IPS-NIHi11 (cell line): Measurements from ENCODE around the gene SLC9A8.
A peak's percentile ranks its signal among the peaks of the same experiment; 100 is the strongest.

ENCODE experiments used
- DNase-seq: peaks from one replicate; pipeline ENCODE4 v3.0.0; 2012; ENCODE audit warnings: mixed read lengths, low spot score

Gene SLC9A8

DNA sequence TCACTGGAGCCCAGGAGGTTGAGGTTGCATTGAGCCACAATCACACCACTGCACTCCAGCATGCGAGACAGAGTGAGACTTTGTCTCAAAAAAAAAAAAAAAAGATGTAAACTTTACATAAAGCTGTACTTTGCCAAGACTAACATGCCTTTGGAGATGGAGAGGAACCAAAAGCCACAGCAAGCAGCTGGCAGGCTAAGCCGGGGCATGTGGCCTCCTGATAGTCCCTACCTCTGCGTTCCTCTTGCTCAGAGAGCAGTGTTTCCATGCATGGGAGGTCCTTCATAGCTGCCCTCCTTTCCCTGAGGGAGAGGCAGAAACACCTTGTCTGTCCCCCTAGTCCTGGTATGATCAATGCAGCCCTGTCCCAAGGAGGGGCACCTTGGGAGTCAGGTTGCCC lies 67.5 kb downstream of the SLC9A8 start:
- DNase-seq: no peak

DNA sequence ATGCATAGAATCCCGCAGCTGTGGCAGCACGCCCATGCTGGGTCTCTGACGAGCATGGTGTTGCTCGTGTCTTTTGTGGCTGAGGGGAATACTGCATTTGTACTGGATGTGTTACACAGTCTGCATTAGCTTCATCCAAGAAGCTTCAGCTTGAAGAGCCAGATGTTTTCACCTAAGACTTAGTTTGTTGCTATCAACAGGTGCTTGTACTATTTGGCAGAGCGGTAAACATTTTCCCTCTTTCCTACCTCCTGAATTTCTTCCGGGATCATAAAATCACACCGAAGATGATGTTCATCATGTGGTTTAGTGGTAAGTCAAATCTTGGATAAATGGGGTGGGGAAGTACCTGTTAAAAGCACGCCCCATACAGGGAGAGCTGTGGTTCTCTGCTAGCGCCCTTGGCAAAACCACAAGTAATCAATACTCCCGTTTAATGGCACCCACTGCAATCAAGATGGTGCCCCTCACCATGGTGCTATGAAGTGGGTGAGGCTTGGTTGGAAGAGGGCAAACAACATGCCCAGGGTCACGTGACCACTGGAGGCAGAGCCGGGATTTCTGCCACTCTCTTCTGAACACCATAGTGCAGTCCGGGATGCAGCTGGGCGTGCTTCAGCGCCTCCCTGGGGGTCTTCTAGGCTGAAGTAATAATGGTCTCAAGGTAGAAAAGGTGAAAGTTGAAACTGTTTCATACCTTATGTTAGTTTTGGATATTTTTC lies 68.3 kb downstream of the SLC9A8 start:
- no peak for DNase-seq

DNA sequence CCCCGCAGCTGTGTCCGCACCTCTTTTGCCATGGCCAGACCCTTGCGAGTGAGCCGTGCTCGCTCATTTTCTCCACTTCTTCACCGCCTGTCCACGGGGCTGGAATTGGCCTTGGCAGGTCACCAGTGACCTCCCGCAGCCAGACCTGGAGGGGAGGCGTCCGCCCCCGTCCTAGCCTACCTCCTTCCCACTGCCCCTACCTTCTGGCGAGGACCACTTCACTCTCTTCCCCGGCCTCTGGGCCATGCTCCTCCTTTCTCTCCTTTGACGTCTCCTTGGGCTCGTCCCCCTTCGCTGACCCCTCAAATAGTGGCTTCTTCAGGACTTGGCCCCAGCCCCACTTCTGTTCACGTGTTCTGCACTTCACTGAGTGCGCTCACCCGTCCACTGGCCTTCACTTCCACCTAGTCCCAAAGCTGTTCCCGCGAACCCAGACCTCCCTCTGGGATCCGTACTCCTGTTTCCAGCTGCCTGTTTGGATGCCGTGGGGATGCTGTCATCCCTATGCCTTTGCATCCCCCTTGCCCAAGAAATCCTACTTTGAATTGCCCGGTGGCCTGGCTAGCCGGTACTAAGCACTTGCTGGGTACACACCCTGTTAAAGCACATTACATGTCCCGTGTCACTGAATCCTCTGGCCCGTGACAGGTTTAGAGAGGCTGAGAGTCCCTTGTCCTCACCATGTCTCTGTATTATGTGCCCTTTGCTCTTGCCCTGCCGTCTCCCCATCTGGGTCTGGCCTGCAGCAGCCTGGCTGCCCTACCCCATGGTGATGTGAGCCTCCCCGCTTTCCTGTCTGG lies 69.7 kb downstream of the SLC9A8 start:
- no peak for DNase-seq

DNA sequence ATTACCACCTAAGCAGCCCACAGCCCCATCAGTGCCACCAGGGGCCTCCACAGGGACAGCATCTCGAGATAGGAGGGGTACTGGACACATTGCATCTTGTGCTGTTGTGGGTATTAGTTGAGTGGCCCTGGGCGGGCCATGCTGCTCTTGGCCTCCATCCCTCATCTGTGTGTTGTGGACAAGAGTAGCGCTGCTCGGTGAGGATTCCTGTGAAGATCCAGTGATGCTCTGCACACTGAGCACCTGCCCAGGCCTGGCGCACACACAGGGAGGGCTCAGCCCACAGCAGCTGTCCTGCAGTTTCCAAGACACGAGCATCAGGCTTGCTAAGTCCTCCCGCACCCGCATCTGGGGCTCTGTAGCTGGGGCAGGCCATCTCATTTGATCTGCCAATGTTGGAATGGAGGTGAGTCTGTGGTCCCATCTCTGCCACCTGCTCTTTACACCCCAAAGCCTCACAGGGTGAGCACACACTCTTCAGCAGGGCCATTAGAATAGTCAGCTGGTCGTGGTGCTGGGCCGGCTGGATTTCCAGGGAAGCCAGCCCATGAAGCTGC lies 70.7 kb downstream of the SLC9A8 start:
- DNase-seq: no peak

DNA sequence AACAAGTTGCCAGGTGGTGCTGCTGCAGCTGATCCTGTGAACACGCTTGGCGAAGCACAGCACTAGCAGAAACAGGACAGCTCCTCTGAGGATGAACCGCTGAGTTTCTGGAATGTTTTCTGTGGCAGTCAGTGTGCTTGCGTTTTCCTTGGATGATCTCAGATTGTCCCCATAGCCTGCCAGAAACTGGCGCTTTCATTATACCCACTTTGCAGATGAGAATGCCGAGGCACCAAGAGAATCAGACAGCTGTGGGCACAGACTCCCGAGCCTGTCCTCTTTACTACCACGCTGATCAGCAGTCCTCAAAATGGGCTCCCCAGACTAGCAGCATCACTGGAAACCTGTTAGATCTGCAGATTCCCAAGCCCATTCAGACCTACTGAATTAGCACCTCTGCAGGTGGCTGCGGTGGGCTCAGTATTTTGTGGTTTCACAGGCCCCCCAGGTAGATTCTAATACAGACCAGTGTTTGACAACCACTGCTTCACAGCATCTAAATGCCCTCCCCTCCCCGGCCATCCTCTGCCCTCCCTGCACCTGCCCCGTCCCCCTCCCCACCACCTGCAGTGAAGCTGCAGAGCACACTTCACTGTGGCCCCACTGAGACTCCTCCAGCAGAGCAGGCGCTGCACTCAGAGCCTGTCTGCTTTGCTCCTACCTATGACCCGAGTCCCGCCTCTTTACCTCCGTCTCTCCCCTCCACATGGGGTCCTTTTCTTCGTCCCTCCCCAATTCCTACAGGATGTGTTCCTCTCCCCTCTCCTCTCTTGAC lies 73.1 kb downstream of the SLC9A8 start:
- DNase-seq: no peak

DNA sequence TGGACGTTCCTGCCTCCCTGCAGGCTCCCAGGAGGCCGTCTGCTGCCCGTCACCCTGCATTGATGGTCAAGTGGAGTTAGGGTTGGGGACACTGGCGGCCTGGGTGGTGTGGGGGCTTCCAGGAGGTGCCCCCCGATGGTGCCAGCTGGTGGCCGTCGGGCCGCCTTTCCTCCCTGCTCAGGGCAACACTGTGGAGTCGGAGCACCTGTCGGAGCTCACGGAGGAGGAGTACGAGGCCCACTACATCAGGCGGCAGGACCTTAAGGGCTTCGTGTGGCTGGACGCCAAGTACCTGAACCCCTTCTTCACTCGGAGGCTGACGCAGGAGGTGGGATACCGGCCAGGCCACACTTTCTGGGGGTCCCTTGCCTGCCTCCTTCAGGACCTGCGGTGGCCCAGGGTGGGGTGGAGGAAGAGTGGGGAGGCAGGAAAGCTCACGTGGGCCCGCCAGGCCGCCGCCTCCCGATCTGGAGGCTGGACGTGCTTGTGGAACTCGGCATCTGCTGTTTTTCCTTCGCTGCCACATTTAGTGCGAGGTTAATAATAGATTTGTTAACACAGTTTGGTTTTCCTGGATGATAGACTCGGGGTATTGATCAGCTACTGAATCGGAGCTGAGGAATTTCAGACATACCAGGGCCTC lies 74.1 kb downstream of the SLC9A8 start:
- no peak for DNase-seq

DNA sequence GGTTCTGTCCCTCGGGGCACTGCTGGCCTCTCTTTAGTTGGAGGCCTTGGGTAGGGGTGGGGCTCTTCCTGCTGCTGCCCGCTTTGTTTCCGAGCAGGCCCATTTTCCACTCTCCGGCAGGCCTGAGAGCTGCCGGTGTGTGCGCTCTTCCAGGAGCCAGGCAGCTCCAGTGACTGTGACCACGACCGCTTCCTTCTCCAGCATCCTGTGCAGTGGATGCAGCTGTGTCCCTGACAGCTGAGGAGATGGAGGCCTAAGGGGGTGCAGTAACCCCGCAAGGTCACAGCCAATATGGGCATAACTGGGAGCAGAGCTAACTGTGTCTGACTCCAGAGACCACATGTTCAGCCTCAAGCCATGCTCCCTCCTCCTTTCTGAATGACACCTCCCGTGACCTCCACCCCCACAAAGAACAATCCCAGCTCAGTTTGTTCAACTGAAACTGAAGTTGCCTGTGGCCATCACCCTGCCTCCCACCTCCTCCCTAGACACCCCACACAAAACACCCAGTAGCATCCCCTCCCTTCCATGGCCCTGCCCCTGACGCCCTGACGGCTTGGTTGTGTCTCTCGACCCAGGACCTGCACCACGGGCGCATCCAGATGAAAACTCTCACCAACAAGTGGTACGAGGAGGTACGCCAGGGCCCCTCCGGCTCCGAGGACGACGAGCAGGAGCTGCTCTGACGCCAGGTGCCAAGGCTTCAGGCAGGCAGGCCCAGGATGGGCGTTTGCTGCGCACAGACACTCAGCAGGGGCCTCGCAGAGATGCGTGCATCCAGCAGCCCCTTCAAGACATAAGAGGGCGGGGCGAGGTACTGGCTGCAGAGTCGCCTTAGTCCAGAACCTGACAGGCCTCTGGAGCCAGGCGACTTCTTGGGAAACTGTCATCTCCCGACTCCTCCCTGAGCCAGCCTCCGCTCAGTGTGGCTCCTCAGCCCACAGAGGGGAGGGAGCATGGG lies 74.9 kb downstream of the SLC9A8 start:
- DNase-seq: no peak

DNA sequence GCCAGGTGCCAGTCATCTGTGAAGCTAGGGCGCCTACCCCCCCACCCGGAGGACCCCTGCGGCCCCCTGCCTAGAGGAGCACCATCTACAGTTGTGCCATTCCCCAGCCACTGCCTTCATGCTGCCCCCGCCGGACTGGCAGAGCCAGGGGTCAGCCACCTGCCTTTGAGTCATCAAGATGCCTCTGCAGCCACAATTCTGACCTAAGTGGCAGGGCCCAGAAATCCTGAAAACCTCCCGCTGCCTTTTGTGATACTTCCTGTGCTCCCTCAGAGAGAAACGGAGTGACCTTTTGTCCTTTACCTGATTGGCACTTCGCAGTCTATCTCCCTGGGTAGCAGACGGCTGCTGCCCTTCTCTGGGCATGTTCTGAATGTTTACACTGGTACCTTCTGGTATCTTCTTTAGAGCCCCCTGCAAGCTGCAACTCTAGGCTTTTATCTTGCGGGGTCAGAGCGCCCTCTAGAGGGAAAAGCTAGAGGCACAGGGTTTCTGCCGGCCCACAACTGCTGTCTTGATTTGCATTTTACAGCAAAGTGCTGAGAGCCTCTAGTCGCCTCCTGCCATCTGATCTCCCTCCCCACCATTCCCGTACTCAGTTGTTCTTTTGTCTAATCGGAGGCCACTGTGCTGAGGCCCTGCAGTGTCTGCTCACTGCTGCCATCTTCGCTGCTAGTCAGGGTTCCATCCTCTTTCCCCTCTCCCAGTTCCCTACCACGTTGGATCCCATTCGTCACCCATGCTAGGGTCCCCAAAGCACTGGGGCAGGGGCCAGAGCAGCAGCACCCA lies 75.8 kb downstream of the SLC9A8 start:
- DNase-seq: peak; percentile 87

DNA sequence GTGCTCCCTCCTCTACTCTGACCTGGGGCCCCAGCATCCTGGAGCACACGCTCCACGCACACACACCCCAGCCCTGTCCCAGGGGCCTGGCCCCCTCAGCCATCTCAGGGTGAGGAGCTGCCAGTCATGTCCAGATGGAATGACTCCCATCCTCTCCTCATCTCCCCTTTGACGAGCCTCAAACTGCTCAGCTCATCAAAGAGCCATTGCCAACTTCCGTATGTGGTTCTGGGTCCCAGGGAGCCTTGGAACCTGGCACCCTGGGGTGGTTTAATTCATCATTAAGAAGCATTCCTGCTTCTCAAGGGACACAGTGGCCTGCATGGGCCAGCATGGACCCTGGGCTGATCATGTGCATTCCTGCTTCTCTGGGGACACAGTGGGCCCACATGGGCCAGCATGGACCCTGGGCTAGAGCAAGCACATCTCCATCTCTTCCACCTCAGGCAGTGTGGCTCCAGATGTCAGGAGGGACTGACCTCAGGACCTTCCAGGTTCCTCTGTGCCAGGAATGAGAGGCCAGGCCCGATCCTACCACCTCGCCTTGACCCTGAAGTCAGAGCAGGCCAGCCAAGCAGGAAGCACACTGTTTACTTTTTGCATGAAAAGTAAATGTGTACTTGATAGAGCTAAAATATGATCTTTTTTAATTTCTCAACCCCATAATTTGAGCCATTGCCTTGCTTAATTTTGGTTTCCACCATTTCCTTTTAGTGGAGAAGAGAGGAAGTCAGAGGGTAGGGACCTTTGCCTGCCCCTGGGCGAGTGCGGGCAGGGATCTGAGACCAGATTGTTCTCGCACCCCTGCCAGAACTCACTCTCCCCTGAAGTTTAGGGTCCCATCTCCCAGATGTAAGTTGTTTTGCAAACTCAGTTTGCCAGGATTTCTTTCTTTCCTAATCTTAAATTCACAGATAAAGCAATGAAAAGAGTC lies 76.6 kb downstream of the SLC9A8 start:
- DNase-seq: no peak

DNA sequence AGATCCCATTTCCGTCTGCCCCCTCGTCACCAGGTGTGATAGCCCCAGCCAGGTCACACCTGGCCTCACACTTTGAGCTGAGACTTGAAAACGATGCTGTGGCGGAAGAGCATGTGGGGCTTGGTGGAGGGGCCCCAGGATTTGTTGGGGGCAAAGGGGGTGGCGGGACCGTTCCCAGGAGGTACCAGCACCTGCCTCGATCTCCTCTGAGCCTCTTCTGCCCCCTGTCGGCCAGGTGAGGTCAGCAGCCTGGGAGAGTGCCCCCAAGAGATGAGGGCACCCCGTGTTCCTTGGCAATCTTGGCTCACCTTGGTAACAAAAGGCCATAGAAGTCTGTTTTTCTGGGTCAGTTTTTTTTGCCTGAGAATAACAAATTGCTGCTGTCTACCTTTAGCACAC lies 77.3 kb downstream of the SLC9A8 start:
- DNase-seq: peak; percentile 65

DNA sequence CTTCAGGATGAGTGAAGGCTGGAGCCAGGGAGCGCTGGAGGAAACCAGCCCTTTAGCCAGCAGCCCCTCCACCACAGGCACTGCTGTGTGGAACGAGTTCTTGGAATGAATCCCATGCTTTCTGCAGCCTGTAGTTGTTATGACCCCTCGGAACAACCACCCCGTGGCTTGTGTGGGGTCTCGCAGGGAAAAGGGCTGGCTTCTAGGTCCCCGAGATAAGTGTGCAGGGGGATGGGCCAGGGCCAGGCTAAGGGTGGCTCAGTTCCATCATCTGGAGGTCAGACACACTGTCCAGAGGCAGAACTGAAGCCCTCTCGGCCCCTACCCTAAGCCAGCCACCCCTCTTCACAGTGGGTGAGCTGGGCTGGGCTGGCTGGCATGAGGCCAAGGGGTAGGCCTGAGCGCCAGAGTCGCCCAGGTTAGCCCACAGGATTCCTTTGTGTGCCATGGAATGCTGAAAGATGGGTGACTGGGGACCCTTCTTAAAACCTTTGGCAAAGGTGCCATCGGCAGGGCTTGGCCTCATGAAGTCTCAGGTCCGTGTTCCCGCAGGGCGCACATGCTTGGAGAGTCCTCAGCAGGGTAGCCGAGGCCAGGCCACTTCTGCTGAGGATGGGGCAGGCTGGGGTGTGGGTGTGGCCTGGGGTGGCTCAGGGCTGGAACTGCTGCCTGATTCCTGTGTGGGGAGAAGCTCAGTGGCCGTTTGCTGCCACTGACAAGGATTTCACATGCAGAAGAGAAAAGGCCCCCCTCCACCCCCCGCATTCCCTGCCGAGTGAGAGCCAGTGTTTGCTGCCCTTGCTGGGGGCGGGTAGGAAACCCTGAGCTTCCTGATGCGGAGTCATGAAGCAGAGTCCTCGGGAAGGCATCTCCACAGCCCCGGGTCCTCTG lies 78.1 kb downstream of the SLC9A8 start:
- DNase-seq: peak; percentile 54

DNA sequence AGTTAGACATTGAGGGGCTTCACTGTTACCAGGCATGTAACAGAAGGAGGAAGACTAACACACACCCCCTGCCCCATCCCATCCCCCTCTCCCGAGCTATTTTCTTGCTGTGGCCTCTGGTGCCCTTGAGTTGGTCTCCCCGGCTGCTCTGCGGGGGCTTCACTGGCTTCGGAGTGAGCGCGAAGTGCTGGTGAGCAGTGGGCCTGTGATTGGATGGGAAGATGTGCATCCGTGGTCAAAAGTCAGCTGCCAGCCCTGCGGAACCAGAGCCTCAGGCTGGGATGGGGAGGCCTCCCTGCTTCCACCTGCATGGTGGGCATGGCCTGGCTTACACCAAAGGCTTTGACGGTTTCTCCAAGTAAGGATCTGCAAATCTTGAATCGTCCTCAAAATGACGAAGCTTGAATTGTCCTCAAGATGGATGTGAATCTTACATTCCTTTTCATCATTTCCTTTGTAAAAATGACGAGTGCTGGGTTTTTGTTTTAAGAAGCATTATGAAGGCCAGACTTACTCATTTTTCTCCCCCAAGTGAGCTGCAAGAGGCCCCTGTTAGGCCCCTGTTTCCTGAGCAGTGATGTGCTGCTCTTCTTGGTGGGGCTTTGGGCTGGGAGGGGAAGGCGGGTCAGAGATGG lies 79.0 kb downstream of the SLC9A8 start:
- no peak for DNase-seq

DNA sequence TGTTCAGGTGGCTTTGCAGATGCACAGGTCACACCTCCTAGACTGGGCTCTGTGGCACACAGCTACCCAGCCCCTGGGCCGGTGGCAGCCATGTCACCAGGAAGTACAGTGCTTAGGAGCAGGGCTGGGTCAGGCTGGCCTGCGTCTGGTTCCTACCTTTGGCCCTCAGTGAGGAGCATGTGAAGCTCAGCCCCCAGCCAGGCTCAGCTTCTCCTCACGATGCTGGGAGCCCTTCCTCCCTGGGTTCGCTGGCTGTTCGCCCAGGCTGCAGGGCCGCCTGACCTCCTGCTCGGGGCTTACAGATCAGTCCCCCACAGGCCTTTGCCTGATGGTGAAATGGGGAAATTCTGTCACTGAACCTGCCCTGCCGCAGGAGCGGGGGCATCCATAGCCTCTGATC lies 79.6 kb downstream of the SLC9A8 start:
- no peak for DNase-seq

DNA sequence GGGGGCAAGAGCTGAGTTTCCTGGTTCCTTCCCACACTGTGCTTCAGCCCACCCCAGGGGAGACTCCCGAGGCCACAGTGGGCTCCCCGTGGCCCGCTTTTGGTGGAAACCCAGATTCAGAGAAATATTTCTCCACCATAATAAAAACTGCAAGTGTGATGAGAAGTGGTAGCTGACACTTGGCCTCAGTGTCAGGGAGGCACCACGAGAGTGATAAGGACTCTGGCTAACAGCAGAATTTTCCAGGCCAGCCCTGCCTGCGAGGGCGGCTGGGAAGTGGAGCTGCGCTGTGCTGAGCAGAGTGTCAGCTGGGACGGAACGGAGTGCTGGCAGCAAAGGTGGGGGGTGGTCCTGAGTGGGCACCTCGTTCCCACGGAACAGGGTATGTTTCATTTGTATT lies 80.2 kb downstream of the SLC9A8 start:
- DNase-seq: no peak

DNA sequence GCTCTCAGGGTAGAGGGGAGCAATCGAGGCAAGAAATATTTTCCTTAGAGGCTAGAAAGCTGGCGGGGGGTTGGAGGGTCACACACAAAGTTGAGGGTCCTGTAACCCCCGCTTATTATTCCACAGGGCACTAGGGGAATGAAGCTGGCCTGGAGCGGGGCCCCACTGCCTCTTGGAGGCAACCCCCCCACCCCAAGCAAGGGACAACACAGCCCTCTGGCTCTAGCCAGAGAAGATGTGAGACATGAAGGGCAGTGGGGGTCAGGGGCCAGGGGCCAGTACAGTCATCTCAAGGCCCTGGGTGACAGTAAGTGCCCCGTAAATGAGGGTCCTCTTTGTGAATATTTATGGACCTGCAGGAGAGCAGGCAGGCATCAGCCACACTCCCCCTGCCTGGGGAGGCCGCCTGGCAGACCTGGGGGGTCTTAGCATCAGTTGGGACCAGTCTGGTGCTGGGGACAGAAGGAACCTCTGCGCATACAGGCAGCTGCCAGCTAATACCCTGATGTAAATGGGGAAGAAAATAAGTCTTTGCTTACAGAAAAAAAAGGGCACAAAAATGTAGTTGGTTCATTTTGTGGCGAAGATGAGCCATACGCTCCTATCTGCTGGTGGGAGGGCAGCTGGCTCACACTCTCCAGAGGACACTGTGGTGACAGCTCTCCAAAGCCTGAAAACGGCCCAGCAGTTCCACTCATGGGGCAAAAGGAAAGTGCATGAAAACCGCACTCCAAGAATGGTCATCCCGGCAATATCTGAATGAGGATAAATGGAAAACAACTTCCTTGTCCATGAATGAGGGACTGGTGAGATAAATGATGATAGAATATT lies 80.8 kb downstream of the SLC9A8 start:
- DNase-seq: no peak

DNA sequence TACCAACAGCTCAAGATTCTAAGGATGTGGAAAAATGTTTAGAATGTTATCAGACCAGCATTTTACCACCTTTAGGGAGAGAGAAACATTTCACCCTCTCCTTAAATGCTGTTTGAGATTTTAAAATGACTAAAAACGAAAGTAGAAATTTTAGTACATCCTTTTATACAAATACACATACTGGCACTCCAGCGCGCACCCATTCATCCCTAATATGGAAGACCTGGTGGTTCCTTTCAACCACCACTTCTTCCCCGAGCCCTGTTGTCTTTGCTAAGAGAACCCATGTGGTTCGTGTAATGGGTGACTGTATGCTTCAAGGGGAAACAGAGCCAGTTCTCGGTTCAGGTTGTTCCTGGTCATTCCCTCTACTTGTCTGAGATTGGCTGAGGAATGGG lies 81.4 kb downstream of the SLC9A8 start:
- no peak for DNase-seq
